HG02763 (cell line): ENCODE data around the gene MDN1.
"Not testable (repeated sequence)": the region's sequence is repeated elsewhere in the genome, so short reads cannot be mapped to it uniquely, and the experiment has no call there.

Experiments used
- ATAC-seq: cut with Tn5 transposase; IDR thresholded peaks from one replicate; pipeline ENCODE4 v1.9.1; 2021; ENCODE audit warnings: mild to moderate bottlenecking, moderate library complexity; ENCODE audit not compliant: unreplicated experiment

Gene MDN1

GRCh38 chr6:89817481-89817880, 2.1 kb downstream of the MDN1 start:
- ATAC-seq, result no peak

DNA sequence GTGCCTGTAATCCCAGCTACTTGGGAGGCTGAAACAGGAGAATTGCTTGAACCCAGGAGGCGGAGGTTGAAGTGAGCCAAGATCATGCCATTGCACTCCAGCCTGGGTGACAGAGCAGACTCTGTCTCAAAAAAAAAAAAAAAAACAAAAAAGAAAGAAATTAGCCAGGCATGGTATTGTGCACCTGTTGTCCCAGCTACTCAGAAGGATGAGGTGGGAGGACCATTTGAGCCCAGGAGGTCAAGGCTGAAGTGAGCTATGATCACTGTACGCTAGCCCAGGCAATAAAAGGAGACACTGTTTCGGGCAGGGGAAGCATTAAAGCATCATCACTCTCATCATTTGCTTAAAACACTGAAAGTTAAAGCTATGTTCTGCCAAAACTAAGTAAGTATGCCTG, 6.2 kb downstream of the MDN1 start:
- not testable (repeated sequence) for ATAC-seq

GRCh38 chr6:89807581-89807980, 12.0 kb downstream of the MDN1 start:
- no peak for ATAC-seq

GRCh38 chr6:89805814-89806371, 13.7 kb downstream of the MDN1 start:
- no peak for ATAC-seq

DNA sequence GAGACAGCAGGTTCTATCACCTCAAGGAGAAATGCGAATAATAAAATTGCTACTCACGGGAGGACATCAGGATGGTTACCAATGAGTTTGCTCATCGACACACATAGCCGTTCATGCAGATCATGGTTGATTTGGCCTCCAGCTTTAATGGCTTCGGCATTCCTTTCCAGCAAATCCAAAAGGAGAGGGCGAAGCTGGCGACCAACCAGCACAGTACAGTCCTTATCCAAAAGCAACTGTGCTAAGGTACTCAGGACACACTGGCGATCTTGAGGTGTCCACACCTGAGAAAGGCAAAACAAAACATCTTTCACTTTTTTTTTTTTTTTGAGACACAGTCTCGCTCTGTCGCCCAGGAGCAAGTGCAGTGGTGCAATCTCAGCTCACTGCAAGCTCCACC, 16.3 kb downstream of the MDN1 start:
- no peak for ATAC-seq

DNA sequence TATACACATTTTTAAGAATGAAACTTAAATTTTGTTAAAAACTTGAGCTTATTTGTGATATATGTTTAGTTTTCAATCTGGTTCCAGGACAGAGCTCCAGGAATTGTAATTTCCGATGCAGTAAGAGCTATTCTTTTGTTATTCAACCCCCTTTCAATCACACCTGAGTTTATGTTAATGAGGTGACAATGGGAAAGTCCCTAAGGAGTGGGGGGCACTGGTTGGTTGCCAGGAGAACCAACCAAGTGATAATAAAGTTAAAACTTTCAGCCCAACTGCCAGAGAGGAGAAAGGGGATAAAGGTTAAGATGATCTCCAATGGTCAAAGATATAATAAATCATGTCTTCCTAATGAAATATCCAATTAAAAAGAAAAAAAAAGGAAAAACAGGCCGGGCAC, 19.8 kb downstream of the MDN1 start:
- ATAC-seq, result no peak

DNA sequence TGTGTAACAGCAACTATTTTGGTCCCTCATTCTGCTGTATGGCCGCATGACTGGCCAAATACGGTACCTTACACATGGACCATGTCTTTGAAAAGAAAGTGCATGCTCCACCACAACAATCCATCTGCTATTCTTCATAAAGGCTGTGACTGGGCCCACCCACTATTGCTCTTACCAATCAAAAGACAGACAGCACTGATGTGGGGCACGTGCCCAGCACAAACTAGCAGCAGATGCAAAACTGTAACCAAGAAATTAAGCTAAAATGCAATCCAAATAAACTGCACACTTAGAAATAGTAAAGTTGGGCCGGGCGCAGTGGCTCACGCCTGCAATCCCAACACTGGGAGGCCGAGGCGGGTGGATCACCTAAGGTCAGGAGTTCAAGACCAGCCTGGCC, 20.5 kb downstream of the MDN1 start:
- ATAC-seq, result no peak

- no peak for ATAC-seq
Observed at GRCh38 chr6:89797317-89797716, 22.3 kb downstream of the MDN1 start.

DNA sequence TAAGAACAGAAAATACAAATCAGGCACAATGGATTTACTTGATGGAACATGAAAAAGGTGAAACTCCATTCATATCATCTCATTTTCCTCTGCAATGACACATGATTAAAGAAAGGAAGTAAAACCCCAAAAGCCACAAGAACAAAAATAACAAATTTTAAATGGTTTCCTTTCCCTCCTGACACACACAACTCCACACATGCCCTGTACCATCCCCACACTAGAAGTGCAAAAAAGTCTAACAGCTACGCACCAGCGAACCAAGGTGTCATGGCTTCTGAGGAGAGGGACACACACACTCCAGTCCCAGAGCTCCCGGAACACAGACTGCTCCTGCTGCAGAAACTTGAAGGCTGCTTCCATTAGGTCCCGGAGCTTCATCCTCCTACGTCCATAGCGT, 25.3 kb downstream of the MDN1 start:
- ATAC-seq, result no peak

DNA sequence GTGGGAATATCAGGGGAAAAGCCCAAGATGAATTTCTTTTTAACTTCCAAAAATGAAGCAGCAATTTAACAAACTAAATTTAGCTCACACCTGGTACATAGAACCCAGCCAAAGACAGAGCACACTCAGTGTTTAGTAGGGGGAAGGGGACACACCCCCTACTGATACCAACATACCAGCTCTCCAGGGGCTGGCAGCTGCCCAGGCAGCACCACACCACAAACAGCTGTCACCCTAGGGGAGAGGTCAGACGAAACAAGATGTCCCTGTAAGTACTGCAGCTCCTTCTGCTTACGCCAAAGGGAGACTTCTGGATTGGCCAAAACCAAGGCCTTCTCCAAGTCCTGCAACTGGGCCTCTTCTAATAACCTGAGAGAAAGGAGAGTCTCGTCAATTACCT, 26.0 kb downstream of the MDN1 start:
- no peak for ATAC-seq

GRCh38 chr6:89792881-89793280, 26.7 kb downstream of the MDN1 start:
- no peak for ATAC-seq

DNA sequence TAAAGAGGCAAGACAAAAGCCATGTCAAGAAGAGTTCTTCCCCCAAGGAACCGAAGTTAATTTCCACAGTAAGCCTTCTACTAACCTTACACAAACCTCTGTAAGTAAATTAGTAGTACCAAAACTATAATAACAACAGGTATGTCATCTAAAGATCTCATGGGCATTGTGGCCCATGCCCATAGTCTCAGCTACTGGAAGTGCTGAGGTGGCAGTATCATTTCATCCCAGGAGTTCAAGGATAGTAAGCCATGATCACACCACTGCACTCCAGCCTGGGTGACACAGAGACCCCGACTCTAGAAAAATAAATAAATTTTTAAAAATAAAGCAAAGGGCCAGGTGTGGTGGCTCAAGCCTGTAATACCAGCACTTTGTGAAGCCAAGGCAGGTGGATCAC, 29.2 kb downstream of the MDN1 start:
- ATAC-seq, result no peak

GRCh38 chr6:89789980-89790379, 29.6 kb downstream of the MDN1 start:
- ATAC-seq, result no peak

DNA sequence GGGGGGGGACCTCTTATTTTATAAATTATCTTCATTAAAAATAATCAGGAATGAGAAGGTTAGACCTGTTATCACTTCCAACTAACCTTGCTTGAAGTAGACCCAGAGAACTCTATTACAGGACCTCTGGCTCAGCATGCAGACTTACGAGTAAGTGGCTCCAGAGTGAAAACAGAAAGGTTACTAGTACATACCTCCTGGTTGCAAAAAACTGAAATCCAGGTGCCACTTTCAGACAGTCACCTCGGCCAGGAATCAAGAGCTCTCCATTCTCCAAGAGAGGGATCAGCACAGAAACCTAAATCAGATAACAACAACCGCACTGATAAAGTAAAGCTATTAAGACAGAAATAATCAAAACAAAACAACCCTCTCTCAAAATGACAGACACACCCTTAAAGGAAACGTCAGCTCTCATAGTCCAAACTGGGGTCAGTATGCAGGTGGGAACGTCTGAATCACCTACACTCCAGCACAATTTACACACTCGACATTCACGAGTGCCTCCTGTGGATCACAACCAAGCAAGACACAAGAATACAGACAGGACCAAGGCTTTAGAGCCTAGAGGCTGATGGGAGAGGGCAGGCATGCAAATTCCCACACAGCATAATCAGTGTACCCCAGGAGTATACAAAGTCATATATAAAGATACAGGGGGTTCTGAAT, 31.8 kb downstream of the MDN1 start:
- ATAC-seq, result no peak

- ATAC-seq, result no peak
Observed at GRCh38 chr6:89786970-89787369, 32.6 kb downstream of the MDN1 start.

GRCh38 chr6:89784838-89785237, 34.8 kb downstream of the MDN1 start:
- no peak for ATAC-seq

DNA sequence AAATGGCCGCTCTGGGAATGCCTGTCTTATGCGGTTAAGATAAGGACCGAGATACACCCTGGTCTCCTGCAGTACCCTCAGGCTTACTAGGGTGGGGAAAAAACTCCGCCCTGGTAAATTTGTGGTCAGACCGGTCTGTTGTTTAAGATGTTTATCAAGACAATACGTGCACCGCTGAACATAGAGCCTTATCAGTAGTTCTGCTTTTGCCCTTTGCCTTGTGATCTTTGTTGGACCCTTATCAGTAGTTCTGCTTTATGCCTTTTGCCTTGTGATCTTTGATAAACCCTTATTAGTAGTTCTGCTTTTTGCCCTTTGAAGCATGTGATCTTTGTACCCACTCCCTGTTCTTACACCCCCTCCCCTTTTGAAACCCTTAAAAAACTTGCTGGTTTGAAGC, 36.3 kb downstream of the MDN1 start:
- not testable (repeated sequence) for ATAC-seq

DNA sequence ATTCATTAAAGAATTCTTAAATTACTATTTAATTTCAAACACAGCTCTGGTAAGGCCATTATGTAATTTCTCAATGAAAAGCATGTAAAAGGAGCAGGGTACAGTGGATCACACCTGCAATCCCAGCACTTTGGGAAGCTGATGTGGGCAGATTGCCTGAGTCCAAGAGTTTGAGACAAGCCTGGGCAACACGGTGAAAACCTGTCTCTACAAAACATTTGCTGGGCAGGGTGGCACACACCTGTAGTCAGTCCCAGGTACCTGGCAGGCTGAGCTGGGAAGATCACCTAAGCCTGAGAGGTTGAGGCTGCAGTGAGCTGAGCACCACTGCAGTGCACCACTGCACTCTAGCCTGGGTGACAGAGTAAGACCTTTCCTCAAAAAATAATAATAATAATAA, 37.4 kb downstream of the MDN1 start:
- no peak for ATAC-seq

DNA sequence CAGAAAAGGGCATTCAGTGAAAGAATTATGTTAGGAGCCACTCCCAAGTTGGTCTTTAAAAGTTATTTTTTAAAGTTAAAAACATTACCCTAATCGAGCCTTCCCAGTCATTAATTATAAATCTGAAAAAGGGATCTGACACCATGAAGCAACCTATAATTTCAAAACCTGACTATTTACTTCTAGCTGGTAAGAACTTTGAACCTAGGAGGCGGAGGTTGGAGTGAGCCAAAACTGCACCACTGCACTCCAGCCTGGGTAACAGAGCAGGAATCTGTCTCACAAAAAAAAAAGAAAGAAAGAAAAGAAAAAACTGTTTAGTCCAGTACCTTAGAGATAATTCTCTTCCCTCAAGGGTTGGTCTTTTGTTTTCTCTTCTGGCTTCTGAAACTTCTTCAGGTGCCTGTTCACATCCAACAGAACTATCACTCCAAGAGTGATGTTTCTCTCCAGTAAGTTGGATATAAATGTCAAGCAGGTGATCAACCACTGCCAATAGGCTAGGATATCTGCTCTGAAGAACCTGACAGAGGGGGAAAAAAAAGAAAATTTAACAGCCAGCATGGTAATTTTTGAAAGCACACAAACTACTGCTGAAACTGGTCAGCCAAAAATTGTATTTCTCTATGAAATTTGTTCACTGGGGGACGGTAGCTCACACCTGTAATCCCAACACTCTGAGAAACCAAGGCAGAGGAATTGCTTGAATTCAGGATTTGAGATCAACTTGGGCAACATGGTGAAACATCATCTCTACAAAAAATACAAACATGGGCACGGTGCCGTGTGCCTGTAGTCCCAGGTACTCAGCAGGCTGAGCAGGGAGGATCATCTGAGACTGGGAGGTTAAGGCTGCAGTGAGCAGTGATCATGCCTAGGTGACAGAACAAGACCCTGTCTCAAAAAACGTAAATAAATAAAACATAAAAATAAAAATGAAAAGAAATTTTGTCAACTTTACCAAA, 38.2 kb downstream of the MDN1 start:
- no peak for ATAC-seq

- ATAC-seq, result no peak
Observed at GRCh38 chr6:89777455-89777854, 42.1 kb downstream of the MDN1 start.

DNA sequence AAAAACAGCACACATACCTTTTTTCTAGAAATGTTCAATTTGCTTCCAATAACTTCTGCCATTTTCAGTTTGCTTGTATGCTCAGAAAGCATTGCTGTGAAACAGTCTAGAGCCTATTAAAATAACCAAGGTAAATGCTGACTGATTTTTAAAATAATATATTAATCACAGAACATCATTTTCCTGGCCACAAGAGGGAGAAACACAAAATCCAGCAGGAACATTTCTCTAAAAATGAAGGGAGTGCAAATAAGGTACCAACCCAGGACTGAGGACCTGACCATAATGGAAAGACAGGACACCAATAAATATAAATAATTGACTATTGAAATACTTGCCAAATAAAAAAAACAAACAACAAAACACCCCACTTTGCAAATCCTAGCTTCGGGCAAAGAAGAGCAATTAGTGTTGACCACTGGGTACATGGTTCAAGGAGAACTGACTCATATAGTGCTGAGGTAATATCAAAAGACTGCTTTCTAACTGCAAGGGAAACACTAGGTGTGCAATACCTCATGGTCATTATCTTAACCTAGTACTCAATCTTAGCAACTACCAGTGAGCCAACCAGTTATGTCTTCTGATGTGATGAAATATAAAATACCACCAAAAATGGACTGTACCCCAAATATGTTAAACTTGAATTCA, 42.9 kb downstream of the MDN1 start:
- no peak for ATAC-seq
